GM12874 (cell line): ENCODE measurements around the gene SDS.

Experiments used
- TF ChIP-seq, protein P1 (sequence below): IDR thresholded peaks from 2 replicates; pipeline ENCODE4 v1.5.1; 2011; ENCODE audit warnings: low read depth, mild to moderate bottlenecking, control low read depth, low read length, moderate library complexity; ENCODE audit not compliant: insufficient read depth

SDS gene, protein sequence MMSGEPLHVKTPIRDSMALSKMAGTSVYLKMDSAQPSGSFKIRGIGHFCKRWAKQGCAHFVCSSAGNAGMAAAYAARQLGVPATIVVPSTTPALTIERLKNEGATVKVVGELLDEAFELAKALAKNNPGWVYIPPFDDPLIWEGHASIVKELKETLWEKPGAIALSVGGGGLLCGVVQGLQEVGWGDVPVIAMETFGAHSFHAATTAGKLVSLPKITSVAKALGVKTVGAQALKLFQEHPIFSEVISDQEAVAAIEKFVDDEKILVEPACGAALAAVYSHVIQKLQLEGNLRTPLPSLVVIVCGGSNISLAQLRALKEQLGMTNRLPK

DNA sequence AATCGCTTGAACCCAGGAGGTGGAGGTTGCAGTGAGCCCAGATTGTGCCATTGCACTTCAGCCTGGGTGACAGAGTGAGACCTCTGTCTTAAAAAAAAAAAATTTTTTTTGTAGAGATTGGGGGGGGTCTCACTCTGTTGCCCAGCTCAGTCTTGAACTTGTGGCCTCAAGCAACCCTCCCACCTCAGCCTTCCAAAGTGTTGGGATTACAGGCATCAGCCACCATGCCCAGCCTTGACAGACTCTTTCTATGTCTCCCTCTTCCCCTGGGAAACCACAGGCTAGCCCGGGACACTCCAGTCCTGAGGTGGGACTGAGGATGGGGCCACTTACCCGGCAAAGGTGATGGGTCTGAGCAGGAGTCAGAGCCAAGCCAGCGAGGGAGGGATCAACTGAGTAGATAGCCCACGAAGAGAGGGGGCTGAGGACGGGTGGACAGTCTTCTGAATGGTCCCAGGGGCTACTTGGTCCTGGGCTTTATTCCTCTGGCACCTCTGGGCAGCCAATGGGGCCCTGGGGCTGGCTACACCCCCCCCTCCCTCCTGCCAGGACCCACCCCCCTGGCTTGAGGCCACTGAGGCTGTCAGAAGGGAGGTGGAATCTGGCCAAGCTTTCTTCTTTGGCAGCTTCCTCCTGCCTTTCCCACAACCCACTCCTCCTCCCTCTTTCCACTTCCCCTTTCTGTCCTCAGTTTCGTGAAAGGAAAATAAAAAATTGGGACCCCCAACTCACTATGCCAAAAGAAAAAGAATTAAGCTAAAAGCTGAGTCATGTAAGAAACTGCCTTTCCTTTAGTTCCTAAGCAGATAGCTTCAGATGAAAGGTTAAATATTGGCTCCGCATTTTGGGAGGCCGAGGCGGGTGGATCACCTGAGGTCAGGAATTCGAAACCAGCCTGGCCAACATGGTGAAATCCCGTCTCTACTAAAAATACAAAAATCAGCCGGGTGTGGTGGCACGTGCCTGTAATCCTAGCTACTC is at the start of gene SDS:
Gene SDS, minus strand, starts transcription at position 453 of the 981 bp plus-strand sequence. CDS start 4,179 bp downstream, outside the sequence.
- TF ChIP-seq, protein P1, sequence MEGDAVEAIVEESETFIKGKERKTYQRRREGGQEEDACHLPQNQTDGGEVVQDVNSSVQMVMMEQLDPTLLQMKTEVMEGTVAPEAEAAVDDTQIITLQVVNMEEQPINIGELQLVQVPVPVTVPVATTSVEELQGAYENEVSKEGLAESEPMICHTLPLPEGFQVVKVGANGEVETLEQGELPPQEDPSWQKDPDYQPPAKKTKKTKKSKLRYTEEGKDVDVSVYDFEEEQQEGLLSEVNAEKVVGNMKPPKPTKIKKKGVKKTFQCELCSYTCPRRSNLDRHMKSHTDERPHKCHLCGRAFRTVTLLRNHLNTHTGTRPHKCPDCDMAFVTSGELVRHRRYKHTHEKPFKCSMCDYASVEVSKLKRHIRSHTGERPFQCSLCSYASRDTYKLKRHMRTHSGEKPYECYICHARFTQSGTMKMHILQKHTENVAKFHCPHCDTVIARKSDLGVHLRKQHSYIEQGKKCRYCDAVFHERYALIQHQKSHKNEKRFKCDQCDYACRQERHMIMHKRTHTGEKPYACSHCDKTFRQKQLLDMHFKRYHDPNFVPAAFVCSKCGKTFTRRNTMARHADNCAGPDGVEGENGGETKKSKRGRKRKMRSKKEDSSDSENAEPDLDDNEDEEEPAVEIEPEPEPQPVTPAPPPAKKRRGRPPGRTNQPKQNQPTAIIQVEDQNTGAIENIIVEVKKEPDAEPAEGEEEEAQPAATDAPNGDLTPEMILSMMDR, result no peak

DNA sequence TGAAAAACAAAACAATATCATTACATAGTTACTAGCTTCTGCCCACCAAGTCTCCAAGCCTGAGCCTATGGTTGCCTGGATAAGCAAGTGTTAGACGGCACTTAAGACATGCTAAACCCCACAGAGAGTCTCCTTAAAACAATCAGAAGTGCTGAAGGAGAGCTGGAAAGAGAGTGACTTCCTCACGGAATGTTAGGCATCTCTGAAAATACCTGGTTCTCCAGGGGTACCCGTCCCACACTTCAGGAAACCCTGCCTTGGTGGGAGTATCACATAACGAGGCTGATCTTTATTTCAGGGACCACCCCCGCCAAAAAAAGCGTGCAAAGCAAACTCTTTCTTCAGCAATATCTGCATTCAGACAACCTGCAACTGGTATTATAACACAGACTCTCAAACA is 49.6 kb upstream of the SDS start:
- TF ChIP-seq, protein P1, result no peak

GRCh38 chr12:113452458-113452857 is 48.8 kb upstream of the SDS start:
- TF ChIP-seq, protein P1, result no peak

DNA sequence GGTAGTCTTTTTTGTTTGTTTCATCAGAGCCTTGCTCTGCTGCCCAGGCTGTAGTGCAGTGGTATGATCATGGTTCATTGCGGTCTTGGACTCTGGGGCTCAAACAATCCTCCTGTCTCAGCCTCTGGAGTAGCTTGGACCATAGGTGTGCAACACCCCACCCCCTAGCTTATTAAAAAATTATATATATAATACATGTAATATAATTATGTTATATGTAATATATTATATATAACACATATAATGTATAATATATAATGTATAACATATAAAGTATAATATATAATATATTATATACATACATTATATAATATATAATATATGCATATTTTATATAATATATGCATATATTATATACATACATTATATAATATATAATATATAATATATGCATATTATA is 46.2 kb upstream of the SDS start:
- TF ChIP-seq, protein P1, result no peak

DNA sequence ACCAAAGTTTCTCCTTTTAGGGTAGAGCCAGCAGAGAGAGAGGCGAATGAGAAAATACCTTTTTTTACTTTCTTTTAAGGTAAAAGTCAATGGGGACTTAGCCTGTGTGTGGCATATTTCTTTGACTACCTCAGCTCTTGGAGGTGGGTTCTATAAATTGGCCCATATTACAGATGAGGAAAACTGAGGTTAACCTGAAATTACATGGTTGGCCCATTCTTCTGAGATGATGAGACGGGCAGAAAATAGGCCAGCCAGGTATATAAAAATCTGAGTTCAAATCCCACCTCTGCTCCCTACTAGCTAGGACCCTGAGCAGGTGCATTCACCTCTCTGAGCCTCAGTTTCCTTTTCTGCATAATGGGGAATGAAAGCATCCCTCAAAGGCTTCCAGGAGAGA is 45.6 kb upstream of the SDS start:
- TF ChIP-seq, protein P1, result no peak

GRCh38 chr12:113448873-113449272 is 45.2 kb upstream of the SDS start:
- TF ChIP-seq, protein P1, result no peak

DNA sequence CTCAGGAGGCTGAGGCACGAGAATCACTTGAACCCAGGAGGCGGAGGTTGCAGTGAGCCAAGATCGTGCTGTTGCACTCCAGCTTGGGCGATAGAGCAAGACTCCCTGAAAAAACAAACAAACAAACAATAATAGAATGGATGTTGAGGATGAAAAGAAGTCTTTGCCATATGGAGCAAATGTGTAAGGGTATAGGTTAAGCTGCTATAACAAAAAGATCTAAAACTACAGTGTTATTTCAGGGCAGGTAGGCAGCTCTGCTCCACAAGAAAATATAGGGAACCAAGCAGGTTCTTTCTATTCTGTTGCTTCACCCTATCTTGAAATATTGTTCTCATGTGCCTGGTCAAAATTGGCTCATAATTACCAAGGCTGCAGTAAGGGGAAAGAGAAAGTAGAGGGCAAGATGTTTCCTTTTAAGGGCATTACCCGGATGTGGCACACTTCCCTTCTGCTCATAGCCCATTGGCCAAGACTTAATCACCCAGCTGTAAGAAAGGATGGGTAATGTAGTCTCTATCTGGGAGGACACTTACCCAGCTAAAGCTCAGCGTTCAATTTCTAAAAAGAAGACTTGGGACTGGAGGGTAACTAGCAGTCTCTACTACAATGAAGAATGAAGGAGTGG is 42.0 kb upstream of the SDS start:
- TF ChIP-seq, protein P1, result no peak
